HEK293 (cell line): ENCODE measurements around the gene SMIM8.

Experiments
- IKZF3 ChIP-seq: fragments of 450-650 bp; IDR thresholded peaks from 2 replicates; pipeline ENCODE4 v1.5.0; 2018; ENCODE audit warnings: missing biosample characterization, mild to moderate bottlenecking, missing genetic modification characterization, moderate library complexity
- ZBTB21 ChIP-seq: fragments of 450-650 bp; formaldehyde crosslinking; IDR thresholded peaks from 2 replicates; pipeline ENCODE4 v1.5.1; 2017; ENCODE audit warnings: missing biosample characterization, missing genetic modification characterization
- ZNF23 ChIP-seq: fragments of 450-650 bp; formaldehyde crosslinking; IDR thresholded peaks from 2 replicates; pipeline ENCODE4 v1.5.1; 2016; ENCODE audit warnings: missing biosample characterization, missing genetic modification characterization, borderline replicate concordance
- ZNF248 ChIP-seq: fragments of 450-650 bp; formaldehyde crosslinking; IDR thresholded peaks from 2 replicates; pipeline ENCODE4 v1.5.1; 2017; ENCODE audit warnings: missing biosample characterization, missing genetic modification characterization
- ZNF416 ChIP-seq: fragments of 450-650 bp; formaldehyde crosslinking; IDR thresholded peaks from 2 replicates; pipeline ENCODE4 v1.5.1; 2016; ENCODE audit warnings: missing biosample characterization, missing genetic modification characterization
- ZNF707 ChIP-seq: fragments of 450-650 bp; formaldehyde crosslinking; IDR thresholded peaks from 2 replicates; pipeline ENCODE4 v1.5.1; 2016; ENCODE audit warnings: missing biosample characterization, missing genetic modification characterization
- TF ChIP-seq, protein P1 (sequence below): fragments of 450-650 bp; formaldehyde crosslinking; IDR thresholded peaks from 2 replicates; pipeline ENCODE4 v1.5.1; 2016; ENCODE audit warnings: missing biosample characterization, missing genetic modification characterization
- TF ChIP-seq, protein P2 (sequence below): fragments of 450-650 bp; formaldehyde crosslinking; IDR thresholded peaks from 2 replicates; pipeline ENCODE4 v1.5.1; 2016; ENCODE audit warnings: missing biosample characterization, missing genetic modification characterization, low read depth
- TF ChIP-seq, protein P3 (sequence below): fragments of 450-650 bp; formaldehyde crosslinking; IDR thresholded peaks from 2 replicates; pipeline ENCODE4 v1.5.0; 2017; ENCODE audit warnings: missing biosample characterization, missing genetic modification characterization, borderline replicate concordance
- TF ChIP-seq, protein P4 (sequence below): fragments of 450-650 bp; formaldehyde crosslinking; optimal IDR thresholded peaks from 2 replicates; pipeline ENCODE3; 2016; ENCODE audit warnings: missing biosample characterization, mild to moderate bottlenecking, missing genetic modification characterization

DNA sequence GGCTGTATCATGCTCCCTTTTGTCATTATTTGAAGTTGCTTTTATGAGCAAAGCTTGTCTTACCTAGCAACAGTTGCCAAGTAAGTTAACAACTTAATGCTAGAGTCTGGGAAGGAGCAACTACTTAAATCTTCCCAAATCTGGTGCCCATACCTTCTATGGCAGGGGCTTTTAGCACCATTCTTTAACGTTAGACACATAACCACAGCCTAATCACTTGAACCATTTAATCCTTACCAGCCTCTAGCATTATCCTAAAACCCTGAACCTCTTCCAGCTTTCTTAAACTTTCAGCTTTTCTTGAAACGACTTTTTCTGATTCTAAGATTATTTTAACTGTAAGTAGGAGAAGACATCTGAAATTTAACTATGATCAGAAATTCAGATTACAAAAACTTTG, 22.3 kb downstream of the SMIM8 start, which contains the start of gene C6orf163:
- TF ChIP-seq, protein P1, sequence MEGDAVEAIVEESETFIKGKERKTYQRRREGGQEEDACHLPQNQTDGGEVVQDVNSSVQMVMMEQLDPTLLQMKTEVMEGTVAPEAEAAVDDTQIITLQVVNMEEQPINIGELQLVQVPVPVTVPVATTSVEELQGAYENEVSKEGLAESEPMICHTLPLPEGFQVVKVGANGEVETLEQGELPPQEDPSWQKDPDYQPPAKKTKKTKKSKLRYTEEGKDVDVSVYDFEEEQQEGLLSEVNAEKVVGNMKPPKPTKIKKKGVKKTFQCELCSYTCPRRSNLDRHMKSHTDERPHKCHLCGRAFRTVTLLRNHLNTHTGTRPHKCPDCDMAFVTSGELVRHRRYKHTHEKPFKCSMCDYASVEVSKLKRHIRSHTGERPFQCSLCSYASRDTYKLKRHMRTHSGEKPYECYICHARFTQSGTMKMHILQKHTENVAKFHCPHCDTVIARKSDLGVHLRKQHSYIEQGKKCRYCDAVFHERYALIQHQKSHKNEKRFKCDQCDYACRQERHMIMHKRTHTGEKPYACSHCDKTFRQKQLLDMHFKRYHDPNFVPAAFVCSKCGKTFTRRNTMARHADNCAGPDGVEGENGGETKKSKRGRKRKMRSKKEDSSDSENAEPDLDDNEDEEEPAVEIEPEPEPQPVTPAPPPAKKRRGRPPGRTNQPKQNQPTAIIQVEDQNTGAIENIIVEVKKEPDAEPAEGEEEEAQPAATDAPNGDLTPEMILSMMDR (tag by site-specific recombination) = no peak
- TF ChIP-seq ZNF416 (no peak), ZNF23 (no peak), ZBTB21 (tag by site-specific recombination) (no peak), ZNF248 (no peak), IKZF3 (tag by site-specific recombination) (no peak), ZNF707 (tag by site-specific recombination) (no peak)
- TF ChIP-seq, protein P2, sequence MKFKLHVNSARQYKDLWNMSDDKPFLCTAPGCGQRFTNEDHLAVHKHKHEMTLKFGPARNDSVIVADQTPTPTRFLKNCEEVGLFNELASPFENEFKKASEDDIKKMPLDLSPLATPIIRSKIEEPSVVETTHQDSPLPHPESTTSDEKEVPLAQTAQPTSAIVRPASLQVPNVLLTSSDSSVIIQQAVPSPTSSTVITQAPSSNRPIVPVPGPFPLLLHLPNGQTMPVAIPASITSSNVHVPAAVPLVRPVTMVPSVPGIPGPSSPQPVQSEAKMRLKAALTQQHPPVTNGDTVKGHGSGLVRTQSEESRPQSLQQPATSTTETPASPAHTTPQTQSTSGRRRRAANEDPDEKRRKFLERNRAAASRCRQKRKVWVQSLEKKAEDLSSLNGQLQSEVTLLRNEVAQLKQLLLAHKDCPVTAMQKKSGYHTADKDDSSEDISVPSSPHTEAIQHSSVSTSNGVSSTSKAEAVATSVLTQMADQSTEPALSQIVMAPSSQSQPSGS (tag by site-specific recombination) = no peak
- TF ChIP-seq, protein P3, sequence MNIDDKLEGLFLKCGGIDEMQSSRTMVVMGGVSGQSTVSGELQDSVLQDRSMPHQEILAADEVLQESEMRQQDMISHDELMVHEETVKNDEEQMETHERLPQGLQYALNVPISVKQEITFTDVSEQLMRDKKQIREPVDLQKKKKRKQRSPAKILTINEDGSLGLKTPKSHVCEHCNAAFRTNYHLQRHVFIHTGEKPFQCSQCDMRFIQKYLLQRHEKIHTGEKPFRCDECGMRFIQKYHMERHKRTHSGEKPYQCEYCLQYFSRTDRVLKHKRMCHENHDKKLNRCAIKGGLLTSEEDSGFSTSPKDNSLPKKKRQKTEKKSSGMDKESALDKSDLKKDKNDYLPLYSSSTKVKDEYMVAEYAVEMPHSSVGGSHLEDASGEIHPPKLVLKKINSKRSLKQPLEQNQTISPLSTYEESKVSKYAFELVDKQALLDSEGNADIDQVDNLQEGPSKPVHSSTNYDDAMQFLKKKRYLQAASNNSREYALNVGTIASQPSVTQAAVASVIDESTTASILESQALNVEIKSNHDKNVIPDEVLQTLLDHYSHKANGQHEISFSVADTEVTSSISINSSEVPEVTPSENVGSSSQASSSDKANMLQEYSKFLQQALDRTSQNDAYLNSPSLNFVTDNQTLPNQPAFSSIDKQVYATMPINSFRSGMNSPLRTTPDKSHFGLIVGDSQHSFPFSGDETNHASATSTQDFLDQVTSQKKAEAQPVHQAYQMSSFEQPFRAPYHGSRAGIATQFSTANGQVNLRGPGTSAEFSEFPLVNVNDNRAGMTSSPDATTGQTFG (tag by site-specific recombination) = no peak
- TF ChIP-seq, protein P4, sequence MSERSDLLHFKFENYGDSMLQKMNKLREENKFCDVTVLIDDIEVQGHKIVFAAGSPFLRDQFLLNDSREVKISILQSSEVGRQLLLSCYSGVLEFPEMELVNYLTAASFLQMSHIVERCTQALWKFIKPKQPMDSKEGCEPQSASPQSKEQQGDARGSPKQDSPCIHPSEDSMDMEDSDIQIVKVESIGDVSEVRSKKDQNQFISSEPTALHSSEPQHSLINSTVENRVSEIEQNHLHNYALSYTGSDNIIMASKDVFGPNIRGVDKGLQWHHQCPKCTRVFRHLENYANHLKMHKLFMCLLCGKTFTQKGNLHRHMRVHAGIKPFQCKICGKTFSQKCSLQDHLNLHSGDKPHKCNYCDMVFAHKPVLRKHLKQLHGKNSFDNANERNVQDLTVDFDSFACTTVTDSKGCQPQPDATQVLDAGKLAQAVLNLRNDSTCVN = no peak
